ENCODE data around the gene RRAGD.

- TF ChIP-seq CTCF (IDR thresholded peaks at IDR 0.05) (no peak), POLR2A (IDR thresholded peaks at IDR 0.05) (no peak)
Measured at GRCh38 chr6:89449193-89449592, 37.1 kb upstream of the RRAGD start.
